ENCODE data around the gene USF1.

The USF1 gene

DNA sequence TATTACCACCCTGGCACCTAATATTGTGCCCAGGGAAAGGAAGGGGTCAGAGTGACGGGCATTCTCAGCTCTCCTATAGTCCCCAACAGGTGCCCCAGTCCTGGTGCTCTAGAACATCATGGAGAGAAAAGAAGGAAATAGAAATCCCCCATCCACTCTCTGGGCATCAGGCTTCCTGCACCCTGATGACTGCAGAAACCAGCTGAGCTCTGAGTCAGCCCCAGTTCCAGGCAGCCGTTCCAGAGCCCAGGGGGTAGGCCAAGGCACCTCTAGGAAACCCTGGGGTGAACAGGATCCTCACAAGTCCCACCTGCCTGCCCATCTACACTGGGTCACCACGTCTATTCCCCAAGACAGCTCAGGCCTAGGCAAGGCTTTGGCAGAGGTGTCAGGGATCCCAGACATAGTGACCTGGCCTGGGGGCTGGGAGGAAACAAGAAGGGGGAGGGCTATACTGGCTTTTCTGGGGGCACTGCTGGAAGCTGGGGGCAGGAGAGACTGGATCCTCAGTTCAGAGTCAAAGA, 42.9 kb upstream of the USF1 start:
- H3K4me2 ChIP-seq, result no peak overlapping the region
- no peak overlapping the region for H3K4me3 ChIP-seq
- no peak overlapping the region for H3K27ac ChIP-seq
- no peaks in the 10 kb centered on the region for H3K36me3 ChIP-seq
- no peak for TF ChIP-seq Cebpa-rat (IDR thresholded peaks at IDR 0.05)
- no peaks in the 10 kb centered on the region for H3K4me1 ChIP-seq
- H4K20me1 ChIP-seq, result no peaks in the 10 kb centered on the region
- no peaks in the 10 kb centered on the region for H3K9me3 ChIP-seq
- no peak overlapping the region for H3K9ac ChIP-seq
- H3K27me3 ChIP-seq, result no peaks in the 10 kb centered on the region

DNA sequence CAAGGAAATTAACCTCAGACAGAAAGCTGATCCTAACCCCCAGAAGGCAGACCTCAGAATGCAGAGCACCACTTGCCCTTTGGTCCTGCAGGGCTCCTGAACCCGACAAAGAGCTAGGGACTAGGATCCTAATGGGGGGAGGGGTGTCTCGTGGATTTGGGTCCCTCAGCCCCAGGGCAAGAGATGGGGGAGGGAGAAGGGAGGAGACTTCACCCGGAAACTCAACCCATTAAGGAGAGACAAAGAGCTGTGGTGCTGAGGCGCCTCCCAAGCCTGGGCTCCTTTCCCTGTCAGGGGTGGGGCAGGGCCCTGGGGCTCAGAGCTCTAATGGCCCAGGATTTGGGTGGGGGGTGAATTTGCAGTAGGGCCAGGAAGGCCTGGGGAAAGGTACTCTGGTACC, 40.7 kb upstream of the USF1 start:
- TF ChIP-seq Cebpa-rat (IDR thresholded peaks at IDR 0.05), result no peak
- Histone ChIP-seq H3K4me2 (no peak overlapping the region), H3K9me3 (no peaks in the 10 kb centered on the region), H3K27ac (no peak overlapping the region), H3K36me3 (no peaks in the 10 kb centered on the region), H3K4me3 (no peak overlapping the region), H3K9ac (no peak overlapping the region), H3K27me3 (no peaks in the 10 kb centered on the region), H3K4me1 (no peaks in the 10 kb centered on the region), H4K20me1 (no peaks in the 10 kb centered on the region)

DNA sequence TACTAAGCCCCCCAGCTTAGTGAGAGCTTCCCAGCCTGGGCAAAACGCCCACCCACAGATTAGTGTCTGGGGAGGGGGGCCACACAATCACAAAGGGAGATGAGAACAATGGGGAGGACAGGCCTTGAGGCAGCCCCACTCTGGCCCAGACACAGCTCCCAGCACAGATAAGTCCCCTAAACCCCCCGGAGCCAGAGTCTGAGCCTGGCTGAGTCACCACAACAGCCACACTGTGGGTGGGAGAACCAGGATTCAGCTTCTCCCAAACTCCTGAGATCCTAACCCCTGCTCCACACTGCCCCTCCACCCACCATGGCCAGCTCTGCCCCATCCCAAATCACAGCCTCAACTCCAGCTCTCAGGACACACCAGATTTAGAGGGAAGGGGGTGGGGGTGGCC, 39.4 kb upstream of the USF1 start:
- H3K27ac ChIP-seq, result no peak overlapping the region
- H3K9me3 ChIP-seq, result no peaks in the 10 kb centered on the region
- no peak for TF ChIP-seq Cebpa-rat (IDR thresholded peaks at IDR 0.05)
- no peak overlapping the region for H3K4me3 ChIP-seq
- no peak overlapping the region for H3K4me2 ChIP-seq
- H4K20me1 ChIP-seq, result no peaks in the 10 kb centered on the region
- H3K4me1 ChIP-seq, result no peaks in the 10 kb centered on the region
- no peaks in the 10 kb centered on the region for H3K36me3 ChIP-seq
- H3K9ac ChIP-seq, result no peak overlapping the region
- no peaks in the 10 kb centered on the region for H3K27me3 ChIP-seq

DNA sequence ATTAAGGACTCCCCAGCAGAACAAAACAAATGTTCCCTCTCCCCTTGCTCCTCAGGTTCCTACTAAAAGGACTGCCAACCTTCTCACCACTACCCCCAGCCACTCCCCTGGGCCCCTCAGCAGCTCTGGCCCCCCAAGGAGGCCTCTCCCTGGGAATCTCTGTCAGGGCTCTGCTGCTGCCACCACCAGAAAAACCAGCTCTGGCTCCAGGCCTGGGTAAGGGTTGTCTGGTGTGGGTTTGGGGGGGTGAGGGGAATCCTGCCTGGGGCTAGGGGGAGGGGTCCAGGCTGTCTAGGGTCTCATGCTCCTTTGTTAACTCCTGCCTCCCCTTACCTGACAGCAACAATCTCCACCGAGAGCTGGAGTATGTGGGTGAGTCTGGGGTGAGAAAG, 38.8 kb upstream of the USF1 start:
- Histone ChIP-seq H4K20me1 (no peaks in the 10 kb centered on the region), H3K4me2 (no peak overlapping the region), H3K4me1 (no peaks in the 10 kb centered on the region), H3K9me3 (no peaks in the 10 kb centered on the region), H3K9ac (no peak overlapping the region), H3K36me3 (no peaks in the 10 kb centered on the region), H3K27me3 (no peaks in the 10 kb centered on the region), H3K27ac (no peak overlapping the region), H3K4me3 (no peak overlapping the region)
- no peak for TF ChIP-seq Cebpa-rat (IDR thresholded peaks at IDR 0.05)

DNA sequence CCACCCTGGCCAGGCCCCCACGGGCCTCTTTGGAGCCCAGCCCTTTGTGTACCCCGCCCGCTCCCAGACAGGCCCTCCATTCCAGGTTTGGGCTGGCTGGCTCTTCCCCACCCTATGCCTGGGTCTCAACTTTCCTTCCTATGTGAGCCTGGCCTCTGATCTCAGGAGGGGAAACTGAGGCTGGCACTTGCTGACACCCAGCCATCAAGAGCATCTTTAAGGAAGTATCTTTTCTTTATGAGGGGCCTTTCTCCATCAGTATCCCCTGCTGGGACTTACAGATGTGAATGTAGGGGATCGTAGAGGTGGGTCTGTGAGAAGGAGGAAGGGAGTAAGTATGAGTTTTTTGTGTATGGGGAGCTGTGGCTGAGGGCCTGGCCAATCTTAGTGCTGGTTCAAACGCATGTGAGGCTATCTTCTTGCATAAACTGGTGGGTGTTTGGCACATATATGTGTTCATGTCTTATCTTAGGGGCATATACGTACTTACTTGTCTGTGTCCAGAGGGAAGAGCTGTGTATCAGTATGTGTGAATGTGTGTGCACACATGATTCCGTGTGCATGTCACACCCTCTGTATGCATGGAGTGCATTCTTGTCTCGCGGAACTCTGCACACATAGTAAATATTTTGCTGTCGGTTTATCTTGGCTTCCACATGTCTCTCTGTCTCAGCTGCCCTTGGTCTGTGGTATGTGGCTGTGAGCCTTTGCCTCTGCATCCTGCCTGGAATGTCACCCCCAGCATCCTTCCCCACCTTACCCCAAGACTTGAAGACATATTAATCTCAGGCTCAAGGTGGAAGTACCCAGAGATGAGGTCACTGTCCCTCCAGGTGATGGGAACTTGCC, 38.2 kb upstream of the USF1 start:
- Histone ChIP-seq H3K9me3 (no peaks in the 10 kb centered on the region), H3K4me1 (no peaks in the 10 kb centered on the region), H3K4me2 (no peak overlapping the region), H3K4me3 (no peak overlapping the region), H3K27ac (no peak overlapping the region), H4K20me1 (no peaks in the 10 kb centered on the region), H3K36me3 (no peaks in the 10 kb centered on the region), H3K27me3 (no peaks in the 10 kb centered on the region), H3K9ac (no peak overlapping the region)
- no peak for TF ChIP-seq Cebpa-rat (IDR thresholded peaks at IDR 0.05)

DNA sequence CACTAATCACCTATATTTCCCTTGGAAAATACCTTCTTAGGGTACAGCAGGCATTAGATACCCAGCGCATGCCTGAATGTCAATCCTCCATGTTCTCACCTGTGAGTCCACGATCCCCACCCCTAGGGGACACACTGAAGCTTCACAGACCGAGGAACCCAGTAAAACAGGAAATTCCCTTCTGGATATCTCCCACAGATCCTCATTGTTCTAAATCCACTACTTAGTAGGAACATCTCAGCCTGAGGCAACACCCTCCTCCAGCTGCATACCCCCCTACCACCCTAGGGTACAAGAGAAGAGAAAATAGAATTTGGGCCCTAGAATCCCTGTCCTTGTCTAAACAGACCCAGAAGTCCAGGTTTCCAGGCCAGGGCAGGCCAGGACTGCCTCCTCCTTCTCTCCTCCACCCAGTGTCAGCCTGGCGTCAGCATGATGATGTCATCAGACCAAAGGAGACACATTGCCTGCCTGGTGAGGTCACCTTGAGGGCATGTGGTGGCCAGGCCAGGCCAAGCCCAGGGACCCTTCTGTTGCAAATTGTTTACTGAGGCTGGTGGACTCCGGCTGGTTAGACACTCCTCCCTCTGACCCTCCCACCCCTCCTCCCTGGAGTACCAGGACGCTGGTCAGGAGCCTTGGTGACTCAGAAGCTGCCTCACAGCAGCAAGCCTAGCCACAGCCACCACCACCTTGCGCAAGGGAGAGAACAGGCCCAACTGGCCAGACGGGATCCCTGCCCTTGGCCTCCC, 37.4 kb upstream of the USF1 start:
- Histone ChIP-seq H3K4me1 (no peaks in the 10 kb centered on the region), H4K20me1 (no peaks in the 10 kb centered on the region), H3K9ac (no peak overlapping the region), H3K27me3 (no peaks in the 10 kb centered on the region), H3K36me3 (no peaks in the 10 kb centered on the region), H3K9me3 (no peaks in the 10 kb centered on the region), H3K4me3 (no peak overlapping the region), H3K27ac (no peak overlapping the region), H3K4me2 (no peak overlapping the region)
- TF ChIP-seq Cebpa-rat (IDR thresholded peaks at IDR 0.05), result no peak

DNA sequence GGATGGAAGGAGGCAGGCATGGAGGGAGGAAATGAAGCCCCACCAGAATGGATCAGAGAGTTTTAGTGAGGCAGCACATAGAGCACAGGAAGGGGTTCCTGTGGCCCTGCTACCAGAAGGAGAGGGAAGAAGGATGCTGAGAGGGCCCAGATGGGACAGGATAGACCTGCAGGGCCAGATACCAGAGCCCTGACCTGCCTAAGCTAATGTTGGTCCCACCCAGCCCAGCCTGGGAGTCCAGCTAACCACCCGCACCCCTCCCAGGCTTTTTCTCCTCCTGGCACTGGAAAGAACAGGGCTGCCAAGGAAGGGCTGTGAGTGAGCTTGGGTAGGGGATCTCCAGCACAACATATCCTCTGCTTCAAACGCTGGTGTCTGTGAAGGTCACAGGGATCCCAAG, 36.7 kb upstream of the USF1 start:
- Histone ChIP-seq H3K4me2 (no peak overlapping the region), H3K4me1 (no peaks in the 10 kb centered on the region), H3K4me3 (no peak overlapping the region), H3K27ac (no peak overlapping the region), H3K36me3 (no peaks in the 10 kb centered on the region), H3K9ac (no peak overlapping the region), H3K9me3 (no peaks in the 10 kb centered on the region), H3K27me3 (no peaks in the 10 kb centered on the region), H4K20me1 (no peaks in the 10 kb centered on the region)
- no peak for TF ChIP-seq Cebpa-rat (IDR thresholded peaks at IDR 0.05)

DNA sequence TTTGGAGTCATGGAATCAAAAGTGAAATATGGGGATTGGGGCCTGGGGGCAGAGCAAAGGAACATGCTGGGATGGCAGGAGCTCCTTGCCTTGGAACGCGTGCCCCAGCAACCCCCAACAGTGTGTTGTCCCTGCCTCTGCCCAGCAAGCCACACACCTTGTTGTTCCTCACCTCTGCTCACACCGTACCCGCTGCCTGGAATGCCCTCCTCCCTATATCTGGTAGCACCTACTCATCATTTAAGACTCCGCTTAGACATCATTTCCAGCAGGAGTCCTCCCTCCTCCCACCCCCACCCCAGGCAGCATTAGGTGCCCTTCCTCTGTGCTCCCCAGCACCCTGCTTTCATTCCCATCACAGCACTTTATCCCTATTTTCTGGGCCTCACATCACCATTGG, 35.7 kb upstream of the USF1 start:
- Histone ChIP-seq H3K4me2 (no peak overlapping the region), H3K27me3 (no peaks in the 10 kb centered on the region)

DNA sequence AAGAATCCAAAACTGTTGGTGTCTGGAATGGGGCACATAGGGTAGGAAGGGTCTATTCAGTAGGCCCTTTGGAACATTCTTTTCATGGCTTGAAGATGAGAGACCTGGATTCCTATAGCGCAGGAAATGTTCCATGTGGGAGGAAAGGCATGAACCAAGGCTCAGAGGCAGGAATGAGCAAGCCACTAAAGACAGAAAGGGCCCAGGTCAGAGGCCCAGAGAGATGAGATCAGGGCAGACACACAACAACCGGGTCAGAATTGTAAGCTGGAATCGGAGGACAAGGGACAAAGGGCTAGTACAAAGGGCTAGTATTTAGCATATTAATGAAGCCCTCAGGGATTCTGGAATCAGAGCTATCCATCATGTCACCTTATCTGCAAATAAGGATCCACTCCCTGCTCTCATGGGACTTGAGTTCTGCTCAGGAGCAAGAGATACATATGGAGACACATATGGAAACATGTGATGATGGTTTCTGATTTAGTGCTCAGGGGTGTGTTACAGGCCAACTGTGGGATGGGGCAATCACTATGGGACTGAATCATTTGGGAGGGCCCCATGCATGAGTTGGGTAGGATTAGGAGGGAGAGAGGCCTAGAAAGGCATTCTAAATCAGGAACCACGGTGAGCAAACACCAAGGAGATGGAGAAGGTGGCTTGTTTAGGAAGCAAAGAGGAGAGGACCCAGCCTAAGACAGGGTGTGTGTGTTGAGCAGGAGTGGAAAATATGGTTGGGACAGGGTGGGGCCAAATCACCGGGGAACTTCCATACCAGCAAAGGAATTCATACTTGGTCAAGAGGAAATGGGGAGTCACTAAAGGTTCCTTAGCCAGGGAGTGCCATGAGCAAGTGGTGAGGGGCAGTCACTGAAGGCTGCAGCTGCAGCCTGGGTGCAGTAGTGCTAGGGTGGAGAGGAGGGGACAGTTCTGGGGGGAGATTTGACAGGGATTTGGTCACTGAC, 34.9 kb upstream of the USF1 start:
- Histone ChIP-seq H3K4me1 (no peaks in the 10 kb centered on the region), H3K4me3 (no peak overlapping the region), H4K20me1 (no peaks in the 10 kb centered on the region), H3K27me3 (no peaks in the 10 kb centered on the region), H3K4me2 (no peak overlapping the region), H3K36me3 (no peaks in the 10 kb centered on the region), H3K9me3 (no peaks in the 10 kb centered on the region), H3K9ac (no peak overlapping the region), H3K27ac (no peak overlapping the region)
- TF ChIP-seq Cebpa-rat (IDR thresholded peaks at IDR 0.05), result no peak

More for the DNA sequence above, 35.7 kb upstream of the USF1 start:
- no peaks in the 10 kb centered on the region for H3K36me3 ChIP-seq
- no peak overlapping the region for H3K4me3 ChIP-seq
- no peaks in the 10 kb centered on the region for H3K4me1 ChIP-seq
- TF ChIP-seq Cebpa-rat (IDR thresholded peaks at IDR 0.05), result no peak
- H3K9me3 ChIP-seq, result no peaks in the 10 kb centered on the region
- no peaks in the 10 kb centered on the region for H4K20me1 ChIP-seq
- H3K27ac ChIP-seq, result no peak overlapping the region
- H3K9ac ChIP-seq, result no peak overlapping the region

All from BLaER1 (cell line).